WTC11 (cell line): ENCODE data around the gene SPEN. TPM values are rescaled to one million over a fixed set of nuclear protein-coding genes. Genes with fewer than 3 reads are reported as not detected.

Source experiments
- ATAC-seq: fragments of 200-7000 bp; cut with Tn5 transposase; 2 replicates; pipeline ENCODE4 v1.10.0; 2021; ENCODE audit warnings: mild to moderate bottlenecking, moderate library complexity
- CTCF ChIA-PET: fragments of 300-600 bp; sonication (Branson Sonifier 250); formaldehyde crosslinking; loops from one replicate; lab custom pipeline; 2021; ENCODE audit warnings: antibody characterized with exemption; lab: Charles Lee
- POLR2A ChIA-PET: fragments of 350-600 bp; sonication (Branson Sonifier 250); formaldehyde crosslinking; loops from one replicate; lab custom pipeline; 2021; ENCODE audit warnings: antibody characterized with exemption; lab: Charles Lee
- DNase-seq: peaks from one replicate; pipeline ENCODE4 v3.0.0; 2021; ENCODE audit warnings: low spot score
- H3K27ac Mint-ChIP-seq: 2 replicates; pipeline ENCODE4 v1.8.0; 2021; ENCODE audit warnings: mixed read lengths
- H3K27me3 Mint-ChIP-seq: 2 replicates; pipeline ENCODE4 v1.8.0; 2021; ENCODE audit warnings: low read depth, mild to moderate bottlenecking, moderate library complexity, mixed read lengths
- H3K36me3 Mint-ChIP-seq: 2 replicates; pipeline ENCODE4 v1.8.0; 2021; ENCODE audit warnings: mixed read lengths
- H3K4me1 Mint-ChIP-seq: 2 replicates; pipeline ENCODE4 v1.8.0; 2022; ENCODE audit warnings: mixed read lengths
- H3K4me3 Mint-ChIP-seq: 2 replicates; pipeline ENCODE4 v1.8.0; 2021; ENCODE audit warnings: mild to moderate bottlenecking, moderate library complexity, mixed read lengths
- H3K9me3 Mint-ChIP-seq: 2 replicates; pipeline ENCODE4 v1.8.0; 2021; ENCODE audit warnings: mixed read lengths
- ATF1 ChIP-seq: sonication (generic); formaldehyde crosslinking; IDR thresholded peaks from 2 replicates; pipeline ENCODE4 v1.8.1; 2023; ENCODE audit warnings: mild to moderate bottlenecking, moderate library complexity, missing genetic modification reagents
- CBFB ChIP-seq: sonication (generic); formaldehyde crosslinking; IDR thresholded peaks from 2 replicates; pipeline ENCODE4 v1.8.1; 2022; ENCODE audit warnings: mild to moderate bottlenecking, low read depth, missing genetic modification reagents
- NR1H2 ChIP-seq: sonication (generic); formaldehyde crosslinking; IDR thresholded peaks from 2 replicates; pipeline ENCODE4 v1.9.0; 2021; ENCODE audit warnings: mild to moderate bottlenecking, moderate library complexity, missing genetic modification reagents
- NR2C2 ChIP-seq: sonication (generic); formaldehyde crosslinking; IDR thresholded peaks from 2 replicates; pipeline ENCODE4 v1.8.0; 2022; ENCODE audit warnings: mild to moderate bottlenecking, missing genetic modification reagents
- SP1 ChIP-seq: sonication (generic); formaldehyde crosslinking; conservative IDR thresholded peaks from 2 replicates; pipeline ENCODE4 v1.8.1; 2022; ENCODE audit warnings: missing genetic modification reagents
- TEAD1 ChIP-seq: sonication (generic); formaldehyde crosslinking; IDR thresholded peaks from 2 replicates; pipeline ENCODE4 v1.8.0; 2022; ENCODE audit warnings: mild to moderate bottlenecking, missing genetic modification reagents
- ZNF263 ChIP-seq: sonication (generic); formaldehyde crosslinking; IDR thresholded peaks from 2 replicates; pipeline ENCODE4 v1.8.1; 2022; ENCODE audit warnings: low read depth, mild to moderate bottlenecking, moderate library complexity, missing genetic modification reagents
- ZNF416 ChIP-seq: fragments of 250-450 bp; sonication (Bioruptor Pico); IDR thresholded peaks from 2 replicates; pipeline ENCODE4 v1.9.0; 2021; ENCODE audit warnings: mild to moderate bottlenecking, inconsistent platforms
- total RNA-seq: library from RNA; stranded (reverse); gene quantifications from 3 replicates; pipeline ENCODE4 v1.2.3, GENCODE V29; 2021
- TF ChIP-seq, protein P1 (sequence below): sonication (generic); formaldehyde crosslinking; IDR thresholded peaks from 2 replicates; pipeline ENCODE4 v1.8.0; 2022; ENCODE audit warnings: mild to moderate bottlenecking, missing genetic modification reagents
- TF ChIP-seq, protein P2 (sequence below): sonication (generic); formaldehyde crosslinking; IDR thresholded peaks from 2 replicates; pipeline ENCODE4 v1.8.1; 2022; ENCODE audit warnings: mild to moderate bottlenecking, missing genetic modification reagents, moderate library complexity, borderline replicate concordance
- TF ChIP-seq, protein P3 (sequence below): sonication (generic); formaldehyde crosslinking; IDR thresholded peaks from 2 replicates; pipeline ENCODE4 v1.8.0; 2022; ENCODE audit warnings: mild to moderate bottlenecking, missing genetic modification reagents
- TF ChIP-seq, protein P4 (sequence below): fragments of 250-450 bp; sonication (Bioruptor Pico); IDR thresholded peaks from 2 replicates; pipeline ENCODE4 v1.9.0; 2021; ENCODE audit warnings: mild to moderate bottlenecking
- TF ChIP-seq, protein P5 (sequence below): sonication (generic); formaldehyde crosslinking; IDR thresholded peaks from 2 replicates; pipeline ENCODE4 v1.8.1; 2023; ENCODE audit warnings: mild to moderate bottlenecking, missing genetic modification reagents
- TF ChIP-seq, protein P6 (sequence below): sonication (generic); formaldehyde crosslinking; IDR thresholded peaks from 2 replicates; pipeline ENCODE4 v1.8.0; 2022; ENCODE audit warnings: missing genetic modification reagents
- TF ChIP-seq, protein P7 (sequence below): fragments of 250-450 bp; sonication (Bioruptor Pico); IDR thresholded peaks from 2 replicates; pipeline ENCODE4 v1.9.0; 2021; ENCODE audit warnings: moderate library complexity, mild to moderate bottlenecking, inconsistent platforms, borderline replicate concordance

The SPEN gene
- total RNA-seq, 1 experiment from 2014 or later = 48.8 TPM

DNA sequence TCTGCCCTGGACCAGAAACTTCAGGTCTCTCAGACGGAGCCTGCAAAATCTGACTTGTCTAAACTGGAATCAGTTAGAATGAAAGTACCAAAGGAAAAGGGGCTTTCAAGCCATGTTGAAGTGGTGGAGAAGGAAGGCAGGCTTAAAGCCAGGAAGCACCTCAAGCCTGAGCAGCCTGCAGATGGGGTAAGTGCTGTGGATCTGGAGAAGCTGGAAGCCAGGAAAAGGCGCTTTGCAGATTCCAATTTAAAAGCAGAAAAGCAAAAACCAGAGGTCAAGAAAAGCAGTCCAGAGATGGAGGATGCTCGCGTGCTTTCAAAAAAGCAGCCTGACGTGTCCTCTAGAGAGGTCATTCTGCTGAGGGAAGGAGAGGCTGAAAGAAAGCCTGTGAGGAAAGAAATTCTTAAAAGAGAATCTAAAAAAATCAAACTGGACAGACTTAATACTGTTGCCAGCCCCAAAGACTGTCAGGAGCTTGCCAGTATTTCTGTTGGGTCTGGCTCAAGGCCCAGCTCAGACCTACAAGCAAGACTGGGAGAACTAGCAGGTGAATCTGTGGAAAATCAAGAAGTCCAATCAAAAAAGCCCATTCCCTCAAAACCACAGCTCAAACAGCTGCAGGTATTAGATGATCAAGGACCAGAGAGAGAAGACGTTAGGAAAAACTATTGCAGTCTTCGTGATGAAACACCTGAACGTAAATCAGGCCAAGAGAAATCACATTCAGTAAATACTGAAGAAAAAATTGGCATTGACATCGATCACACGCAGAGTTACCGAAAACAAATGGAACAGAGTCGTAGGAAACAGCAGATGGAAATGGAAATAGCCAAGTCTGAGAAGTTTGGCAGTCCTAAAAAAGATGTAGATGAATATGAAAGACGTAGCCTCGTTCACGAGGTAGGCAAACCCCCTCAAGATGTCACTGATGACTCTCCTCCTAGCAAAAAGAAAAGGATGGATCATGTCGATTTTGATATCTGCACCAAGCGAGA is 81.8 kb downstream of the SPEN start:
- H3K36me3 Mint-ChIP-seq = peaks cover 59% of the 10 kb centered on the region
- no peak for ATAC-seq
- DNase-seq = no peak
- H3K4me1 Mint-ChIP-seq = peaks cover 5% of the 10 kb centered on the region; the same call in 1 of the 2 replicates
- ChIA-PET POLR2A (no interaction called here), CTCF (no interaction called here)
- TF ChIP-seq, protein P1, sequence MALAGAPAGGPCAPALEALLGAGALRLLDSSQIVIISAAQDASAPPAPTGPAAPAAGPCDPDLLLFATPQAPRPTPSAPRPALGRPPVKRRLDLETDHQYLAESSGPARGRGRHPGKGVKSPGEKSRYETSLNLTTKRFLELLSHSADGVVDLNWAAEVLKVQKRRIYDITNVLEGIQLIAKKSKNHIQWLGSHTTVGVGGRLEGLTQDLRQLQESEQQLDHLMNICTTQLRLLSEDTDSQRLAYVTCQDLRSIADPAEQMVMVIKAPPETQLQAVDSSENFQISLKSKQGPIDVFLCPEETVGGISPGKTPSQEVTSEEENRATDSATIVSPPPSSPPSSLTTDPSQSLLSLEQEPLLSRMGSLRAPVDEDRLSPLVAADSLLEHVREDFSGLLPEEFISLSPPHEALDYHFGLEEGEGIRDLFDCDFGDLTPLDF (CRISPR knock-in tag) = no peak
- TF ChIP-seq NR1H2 (no peak), TEAD1 (CRISPR knock-in tag) (no peak), ZNF263 (CRISPR knock-in tag) (no peak), ZNF416 (no peak)
- TF ChIP-seq, protein P2, sequence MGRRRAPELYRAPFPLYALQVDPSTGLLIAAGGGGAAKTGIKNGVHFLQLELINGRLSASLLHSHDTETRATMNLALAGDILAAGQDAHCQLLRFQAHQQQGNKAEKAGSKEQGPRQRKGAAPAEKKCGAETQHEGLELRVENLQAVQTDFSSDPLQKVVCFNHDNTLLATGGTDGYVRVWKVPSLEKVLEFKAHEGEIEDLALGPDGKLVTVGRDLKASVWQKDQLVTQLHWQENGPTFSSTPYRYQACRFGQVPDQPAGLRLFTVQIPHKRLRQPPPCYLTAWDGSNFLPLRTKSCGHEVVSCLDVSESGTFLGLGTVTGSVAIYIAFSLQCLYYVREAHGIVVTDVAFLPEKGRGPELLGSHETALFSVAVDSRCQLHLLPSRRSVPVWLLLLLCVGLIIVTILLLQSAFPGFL (CRISPR knock-in tag) = no peak
- TF ChIP-seq, protein P3, sequence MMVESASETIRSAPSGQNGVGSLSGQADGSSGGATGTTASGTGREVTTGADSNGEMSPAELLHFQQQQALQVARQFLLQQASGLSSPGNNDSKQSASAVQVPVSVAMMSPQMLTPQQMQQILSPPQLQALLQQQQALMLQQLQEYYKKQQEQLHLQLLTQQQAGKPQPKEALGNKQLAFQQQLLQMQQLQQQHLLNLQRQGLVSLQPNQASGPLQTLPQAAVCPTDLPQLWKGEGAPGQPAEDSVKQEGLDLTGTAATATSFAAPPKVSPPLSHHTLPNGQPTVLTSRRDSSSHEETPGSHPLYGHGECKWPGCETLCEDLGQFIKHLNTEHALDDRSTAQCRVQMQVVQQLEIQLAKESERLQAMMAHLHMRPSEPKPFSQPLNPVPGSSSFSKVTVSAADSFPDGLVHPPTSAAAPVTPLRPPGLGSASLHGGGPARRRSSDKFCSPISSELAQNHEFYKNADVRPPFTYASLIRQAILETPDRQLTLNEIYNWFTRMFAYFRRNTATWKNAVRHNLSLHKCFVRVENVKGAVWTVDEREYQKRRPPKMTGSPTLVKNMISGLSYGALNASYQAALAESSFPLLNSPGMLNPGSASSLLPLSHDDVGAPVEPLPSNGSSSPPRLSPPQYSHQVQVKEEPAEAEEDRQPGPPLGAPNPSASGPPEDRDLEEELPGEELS (CRISPR knock-in tag) = no peak
- TF ChIP-seq, protein P4, sequence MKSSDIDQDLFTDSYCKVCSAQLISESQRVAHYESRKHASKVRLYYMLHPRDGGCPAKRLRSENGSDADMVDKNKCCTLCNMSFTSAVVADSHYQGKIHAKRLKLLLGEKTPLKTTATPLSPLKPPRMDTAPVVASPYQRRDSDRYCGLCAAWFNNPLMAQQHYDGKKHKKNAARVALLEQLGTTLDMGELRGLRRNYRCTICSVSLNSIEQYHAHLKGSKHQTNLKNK = no peak
- H3K27me3 Mint-ChIP-seq = no peaks in the 10 kb centered on the region
- H3K4me3 Mint-ChIP-seq = no peak overlapping the region
- H3K27ac Mint-ChIP-seq = no peak overlapping the region
- H3K9me3 Mint-ChIP-seq = no peaks in the 10 kb centered on the region

DNA sequence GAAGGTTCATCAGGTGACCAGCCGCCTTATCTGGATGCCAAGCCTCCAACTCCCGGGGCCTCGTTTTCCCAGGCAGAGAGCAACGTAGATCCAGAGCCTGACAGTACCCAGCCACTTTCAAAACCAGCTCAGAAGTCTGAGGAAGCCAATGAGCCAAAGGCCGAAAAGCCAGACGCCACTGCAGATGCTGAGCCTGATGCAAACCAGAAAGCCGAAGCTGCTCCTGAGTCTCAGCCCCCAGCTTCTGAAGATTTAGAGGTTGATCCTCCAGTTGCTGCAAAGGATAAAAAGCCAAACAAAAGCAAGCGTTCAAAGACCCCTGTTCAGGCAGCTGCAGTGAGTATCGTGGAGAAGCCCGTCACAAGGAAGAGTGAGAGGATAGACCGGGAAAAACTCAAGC is 83.9 kb downstream of the SPEN start:
- CTCF ChIA-PET = interaction anchor here (1.4 kb wide), 1 partner anchor 140 kb away, joined by 4 read pairs; no protein-coding TSS in a partner anchor
- POLR2A ChIA-PET = no interaction called here
- Mint-ChIP-seq H3K4me1 (no peaks in the 10 kb centered on the region), H3K27me3 (no peaks in the 10 kb centered on the region), H3K36me3 (peaks cover 75% of the 10 kb centered on the region), H3K4me3 (no peak overlapping the region), H3K27ac (no peak overlapping the region), H3K9me3 (no peaks in the 10 kb centered on the region)
- TF ChIP-seq ATF1 (CRISPR knock-in tag) = no peak
- TF ChIP-seq, protein P4 = no peak
- TF ChIP-seq, protein P2 (CRISPR knock-in tag) = no peak
- no peak for TF ChIP-seq CBFB (CRISPR knock-in tag)
- TF ChIP-seq NR2C2 (CRISPR knock-in tag) = no peak
- ATAC-seq = no peak
- no peak for DNase-seq

DNA sequence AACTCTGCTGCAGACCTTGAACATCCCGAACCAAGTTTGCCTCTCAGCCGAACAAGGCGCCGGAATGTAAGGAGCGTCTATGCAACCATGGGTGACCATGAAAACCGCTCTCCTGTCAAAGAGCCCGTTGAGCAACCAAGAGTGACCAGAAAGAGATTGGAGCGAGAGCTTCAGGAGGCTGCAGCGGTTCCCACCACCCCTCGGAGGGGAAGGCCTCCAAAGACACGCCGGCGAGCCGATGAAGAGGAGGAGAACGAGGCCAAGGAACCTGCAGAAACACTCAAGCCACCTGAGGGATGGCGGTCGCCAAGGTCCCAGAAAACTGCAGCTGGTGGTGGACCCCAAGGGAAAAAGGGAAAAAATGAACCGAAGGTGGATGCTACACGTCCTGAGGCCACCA is 84.4 kb downstream of the SPEN start:
- CTCF ChIA-PET = interaction anchor here (1.4 kb wide), 1 partner anchor 55 kb away, joined by 3 read pairs; no protein-coding TSS in a partner anchor
- no peak overlapping the region; the same call in 1 of the 2 replicates for H3K27ac Mint-ChIP-seq
- POLR2A ChIA-PET = interaction anchor here (0.5 kb wide), 1 partner anchor 143 kb away, joined by 9 read pairs; no protein-coding TSS in a partner anchor
- H3K9me3 Mint-ChIP-seq = no peaks in the 10 kb centered on the region
- no peak for DNase-seq
- TF ChIP-seq ATF1 (CRISPR knock-in tag) (no peak), SP1 (CRISPR knock-in tag) (no peak)
- TF ChIP-seq, protein P5, sequence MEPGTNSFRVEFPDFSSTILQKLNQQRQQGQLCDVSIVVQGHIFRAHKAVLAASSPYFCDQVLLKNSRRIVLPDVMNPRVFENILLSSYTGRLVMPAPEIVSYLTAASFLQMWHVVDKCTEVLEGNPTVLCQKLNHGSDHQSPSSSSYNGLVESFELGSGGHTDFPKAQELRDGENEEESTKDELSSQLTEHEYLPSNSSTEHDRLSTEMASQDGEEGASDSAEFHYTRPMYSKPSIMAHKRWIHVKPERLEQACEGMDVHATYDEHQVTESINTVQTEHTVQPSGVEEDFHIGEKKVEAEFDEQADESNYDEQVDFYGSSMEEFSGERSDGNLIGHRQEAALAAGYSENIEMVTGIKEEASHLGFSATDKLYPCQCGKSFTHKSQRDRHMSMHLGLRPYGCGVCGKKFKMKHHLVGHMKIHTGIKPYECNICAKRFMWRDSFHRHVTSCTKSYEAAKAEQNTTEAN (CRISPR knock-in tag) = no peak
- TF ChIP-seq, protein P6, sequence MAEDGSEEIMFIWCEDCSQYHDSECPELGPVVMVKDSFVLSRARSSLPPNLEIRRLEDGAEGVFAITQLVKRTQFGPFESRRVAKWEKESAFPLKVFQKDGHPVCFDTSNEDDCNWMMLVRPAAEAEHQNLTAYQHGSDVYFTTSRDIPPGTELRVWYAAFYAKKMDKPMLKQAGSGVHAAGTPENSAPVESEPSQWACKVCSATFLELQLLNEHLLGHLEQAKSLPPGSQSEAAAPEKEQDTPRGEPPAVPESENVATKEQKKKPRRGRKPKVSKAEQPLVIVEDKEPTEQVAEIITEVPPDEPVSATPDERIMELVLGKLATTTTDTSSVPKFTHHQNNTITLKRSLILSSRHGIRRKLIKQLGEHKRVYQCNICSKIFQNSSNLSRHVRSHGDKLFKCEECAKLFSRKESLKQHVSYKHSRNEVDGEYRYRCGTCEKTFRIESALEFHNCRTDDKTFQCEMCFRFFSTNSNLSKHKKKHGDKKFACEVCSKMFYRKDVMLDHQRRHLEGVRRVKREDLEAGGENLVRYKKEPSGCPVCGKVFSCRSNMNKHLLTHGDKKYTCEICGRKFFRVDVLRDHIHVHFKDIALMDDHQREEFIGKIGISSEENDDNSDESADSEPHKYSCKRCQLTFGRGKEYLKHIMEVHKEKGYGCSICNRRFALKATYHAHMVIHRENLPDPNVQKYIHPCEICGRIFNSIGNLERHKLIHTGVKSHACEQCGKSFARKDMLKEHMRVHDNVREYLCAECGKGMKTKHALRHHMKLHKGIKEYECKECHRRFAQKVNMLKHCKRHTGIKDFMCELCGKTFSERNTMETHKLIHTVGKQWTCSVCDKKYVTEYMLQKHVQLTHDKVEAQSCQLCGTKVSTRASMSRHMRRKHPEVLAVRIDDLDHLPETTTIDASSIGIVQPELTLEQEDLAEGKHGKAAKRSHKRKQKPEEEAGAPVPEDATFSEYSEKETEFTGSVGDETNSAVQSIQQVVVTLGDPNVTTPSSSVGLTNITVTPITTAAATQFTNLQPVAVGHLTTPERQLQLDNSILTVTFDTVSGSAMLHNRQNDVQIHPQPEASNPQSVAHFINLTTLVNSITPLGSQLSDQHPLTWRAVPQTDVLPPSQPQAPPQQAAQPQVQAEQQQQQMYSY (CRISPR knock-in tag) = no peak
- TF ChIP-seq, protein P7, sequence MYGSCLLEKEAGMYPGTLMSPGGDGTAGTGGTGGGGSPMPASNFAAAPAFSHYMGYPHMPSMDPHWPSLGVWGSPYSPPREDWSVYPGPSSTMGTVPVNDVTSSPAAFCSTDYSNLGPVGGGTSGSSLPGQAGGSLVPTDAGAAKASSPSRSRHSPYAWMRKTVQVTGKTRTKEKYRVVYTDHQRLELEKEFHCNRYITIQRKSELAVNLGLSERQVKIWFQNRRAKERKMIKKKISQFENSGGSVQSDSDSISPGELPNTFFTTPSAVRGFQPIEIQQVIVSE (CRISPR knock-in tag) = no peak
- TF ChIP-seq, all 79 proteins: peak for 0
- Mint-ChIP-seq H3K4me3 (no peak overlapping the region), H3K36me3 (peaks cover 77% of the 10 kb centered on the region), H3K4me1 (no peaks in the 10 kb centered on the region), H3K27me3 (no peaks in the 10 kb centered on the region)
- no peak for ATAC-seq
